ENCODE data around the gene HNRNPA0.

GRCh38 chr5:137724251-137724650, 29.9 kb downstream of the HNRNPA0 start:
- TF ChIP-seq CTCF (IDR thresholded peaks at IDR 0.05; ENCODE audit: poor library complexity, severe bottlenecking): no peak
- TF ChIP-seq POLR2AphosphoS5 (IDR thresholded peaks at IDR 0.05): no peak
